GM12864 (cell line): ENCODE measurements around the gene EFCAB6.

Source experiments
- DNase-seq: peaks from one replicate; pipeline ENCODE4 v3.0.0-alpha.2; 2011; ENCODE audit warnings: low read depth
- H3K4me3 ChIP-seq: 2 replicates; pipeline ENCODE4 v1.5.1; 2011; ENCODE audit warnings: mild to moderate bottlenecking, low read depth, low read length, control low read depth
- CTCF ChIP-seq: IDR thresholded peaks from 2 replicates; pipeline ENCODE4 v1.5.1; 2011; ENCODE audit warnings: low read depth, mild to moderate bottlenecking, moderate library complexity, low read length, control low read depth, inconsistent platforms; ENCODE audit errors: missing control alignments

EFCAB6 gene

GRCh38 chr22:43858156-43858895, 46.2 kb upstream of the EFCAB6 start:
- no peak overlapping the region for H3K4me3 ChIP-seq
- no peak for TF ChIP-seq CTCF
- no peak for DNase-seq

- no peak for TF ChIP-seq CTCF
- H3K4me3 ChIP-seq: no peak overlapping the region
- no peak for DNase-seq
Observed at GRCh38 chr22:43857367-43857766, 45.3 kb upstream of the EFCAB6 start.

GRCh38 chr22:43855431-43855830, 43.3 kb upstream of the EFCAB6 start:
- TF ChIP-seq CTCF: no peak
- no peak for DNase-seq

GRCh38 chr22:43854786-43855271, 42.7 kb upstream of the EFCAB6 start:
- TF ChIP-seq CTCF: no peak
- H3K4me3 ChIP-seq: no peak overlapping the region
- DNase-seq: no peak

More at GRCh38 chr22:43855431-43855830, 43.3 kb upstream of the EFCAB6 start:
- H3K4me3 ChIP-seq: no peak overlapping the region

- DNase-seq: no peak
- no peak for TF ChIP-seq CTCF
- no peak overlapping the region for H3K4me3 ChIP-seq
Observed at GRCh38 chr22:43854121-43854785, 42.1 kb upstream of the EFCAB6 start.

- TF ChIP-seq CTCF: no peak
- H3K4me3 ChIP-seq: no peak overlapping the region
- no peak for DNase-seq
Observed at GRCh38 chr22:43853328-43853931, 41.3 kb upstream of the EFCAB6 start.
